HG03108 (cell line): ENCODE measurements around the gene ATAD3A.

Source experiments
- ATAC-seq: cut with Tn5 transposase; IDR thresholded peaks from one replicate; pipeline ENCODE4 v1.9.1; 2021; ENCODE audit warnings: moderate library complexity; ENCODE audit not compliant: unreplicated experiment

ATAD3A gene

GRCh38 chr1:1577367-1578011 lies 65.5 kb downstream of the ATAD3A start:
- no peak for ATAC-seq

GRCh38 chr1:1578371-1578940 lies 66.5 kb downstream of the ATAD3A start:
- no peak for ATAC-seq

- no peak for ATAC-seq
These were observed 70.8 kb downstream of the ATAD3A start for GRCh38 chr1:1582585-1583346.

- no peak for ATAC-seq
These were observed 71.5 kb downstream of the ATAD3A start for GRCh38 chr1:1583347-1584010.
